ENCODE measurements around the gene MON1A.
A peak's percentile ranks its signal among the peaks of the same experiment; 100 is the strongest.
"Not testable (repeated sequence)": the region's sequence is repeated elsewhere in the genome, so short reads cannot be mapped to it uniquely, and the experiment has no call there.

Gene MON1A

DNA sequence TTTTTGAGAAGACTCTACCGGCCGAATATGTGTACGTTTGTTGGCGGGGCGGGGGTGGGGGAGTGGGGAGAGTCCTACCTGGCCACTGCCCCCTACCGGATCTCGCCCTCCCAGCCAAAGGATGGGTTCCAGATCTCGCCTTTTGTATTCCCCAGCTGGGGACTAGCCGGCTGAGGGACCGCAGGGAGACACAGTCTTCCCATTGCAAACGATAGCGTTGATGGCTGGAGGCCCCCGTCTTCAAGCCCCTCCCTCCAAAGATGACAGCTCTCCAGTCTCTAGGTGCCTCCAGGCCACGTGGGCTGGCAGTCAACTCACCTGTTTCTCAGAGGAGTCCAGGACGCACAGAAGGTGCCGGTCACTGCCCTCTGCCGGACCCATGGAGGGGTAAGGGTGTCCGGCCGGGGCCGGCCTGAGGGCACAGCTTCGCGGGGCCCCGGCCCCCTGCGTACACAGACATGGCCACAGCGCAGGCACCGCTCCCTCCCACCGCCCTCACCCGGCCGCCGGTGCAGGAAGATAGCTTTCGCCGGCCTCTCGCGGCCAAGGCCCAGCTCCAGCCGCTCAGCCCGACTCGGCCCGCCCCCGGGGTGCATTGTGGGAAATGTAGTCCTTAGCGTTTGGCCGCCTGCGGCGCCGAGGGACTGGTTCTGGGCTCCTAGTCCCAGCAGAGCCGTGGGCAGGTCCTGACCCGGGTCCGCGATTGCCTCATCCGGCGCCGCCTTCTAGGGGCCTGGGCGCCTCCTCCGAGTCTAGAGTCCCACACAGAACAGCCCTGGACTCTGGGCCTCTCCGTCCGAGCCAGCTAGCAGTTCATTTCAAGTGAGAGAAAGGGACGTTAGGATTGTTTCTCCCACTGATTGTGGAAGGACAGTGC is at the start of gene MON1A:
Gene MON1A, minus strand, starts transcription at position 521 of the 877 bp plus-strand sequence. CDS start 16,465 bp downstream, outside the sequence.
- peak; percentile 74 for DNase-seq

GRCh38 chr3:49976942-49977341 is 47.3 kb upstream of the MON1A start:
- DNase-seq = no peak

GRCh38 chr3:49972656-49973055 is 43.0 kb upstream of the MON1A start:
- DNase-seq = no peak

- no peak for DNase-seq
Measured at GRCh38 chr3:49968346-49968745, 38.7 kb upstream of the MON1A start.

- DNase-seq = no peak
Measured at GRCh38 chr3:49967291-49967690, 37.7 kb upstream of the MON1A start.

DNA sequence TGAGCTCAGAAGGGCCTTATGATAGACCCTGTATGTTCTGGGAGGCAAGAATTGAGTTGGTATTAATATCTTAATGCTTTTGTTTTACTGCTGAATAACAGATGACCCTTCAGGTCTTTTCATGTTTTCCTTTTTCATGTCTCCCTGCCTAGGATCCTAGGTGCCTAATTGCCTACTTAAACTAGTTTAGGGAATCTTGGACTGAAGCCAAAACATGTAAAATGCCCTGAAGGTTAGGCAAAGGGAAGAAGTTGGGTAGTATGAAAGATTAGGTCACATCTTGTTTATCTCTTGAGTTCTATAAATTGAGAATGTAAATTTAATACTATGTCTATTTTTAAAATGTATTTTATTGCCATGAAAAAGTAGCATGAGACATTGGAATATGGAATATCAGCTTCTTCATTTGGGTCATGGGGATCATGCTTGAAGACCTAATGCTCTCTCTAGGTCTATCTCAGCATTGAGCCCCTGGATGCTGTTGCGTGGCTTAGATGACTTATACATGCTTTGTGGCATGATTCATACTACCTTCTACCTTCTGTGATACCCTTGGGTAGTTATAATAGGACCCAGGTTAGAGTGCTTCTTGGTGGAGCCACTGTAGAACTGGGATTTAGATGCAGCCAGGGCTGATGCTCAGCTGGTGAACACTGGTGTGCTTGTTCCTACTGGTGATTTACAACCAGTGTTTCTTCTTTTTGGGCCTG is 36.8 kb upstream of the MON1A start:
- no peak for DNase-seq

DNA sequence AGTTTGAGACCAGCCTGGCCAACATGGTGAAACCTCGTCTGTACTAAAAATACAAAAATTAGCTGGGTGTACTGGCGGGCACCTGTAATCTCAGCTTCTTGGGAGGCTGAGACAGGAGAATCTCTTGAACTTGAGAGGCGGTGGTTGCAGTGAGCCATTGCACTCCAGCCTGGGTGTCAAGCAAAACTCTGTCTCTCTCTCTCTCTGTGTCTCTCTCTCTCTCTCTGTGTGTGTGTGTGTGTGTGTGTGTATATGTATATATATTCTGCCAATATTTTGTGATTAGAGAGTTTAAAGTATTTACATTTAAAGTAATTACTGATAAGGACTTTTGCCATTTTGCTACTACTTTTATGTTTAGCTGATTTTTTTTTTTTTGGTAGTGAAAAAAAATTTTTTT is 26.0 kb upstream of the MON1A start:
- DNase-seq = no peak

- DNase-seq = no peak
Measured at GRCh38 chr3:49952924-49953323, 23.3 kb upstream of the MON1A start.

- no peak for DNase-seq
Measured at GRCh38 chr3:49942651-49943050, 13.0 kb upstream of the MON1A start.

GRCh38 chr3:49940667-49941249 is 11.1 kb upstream of the MON1A start:
- DNase-seq = no peak

- peak; percentile 94 for DNase-seq
Measured at GRCh38 chr3:49939858-49940666, 10.5 kb upstream of the MON1A start, which contains the start of gene RBM6. Gene RBM6, plus strand, starts transcription at chr3:49940150. Its CDS starts 22,492 bp downstream, at chr3:49962642.

- no peak for DNase-seq
Measured at GRCh38 chr3:49937090-49937489, 7.5 kb upstream of the MON1A start.

DNA sequence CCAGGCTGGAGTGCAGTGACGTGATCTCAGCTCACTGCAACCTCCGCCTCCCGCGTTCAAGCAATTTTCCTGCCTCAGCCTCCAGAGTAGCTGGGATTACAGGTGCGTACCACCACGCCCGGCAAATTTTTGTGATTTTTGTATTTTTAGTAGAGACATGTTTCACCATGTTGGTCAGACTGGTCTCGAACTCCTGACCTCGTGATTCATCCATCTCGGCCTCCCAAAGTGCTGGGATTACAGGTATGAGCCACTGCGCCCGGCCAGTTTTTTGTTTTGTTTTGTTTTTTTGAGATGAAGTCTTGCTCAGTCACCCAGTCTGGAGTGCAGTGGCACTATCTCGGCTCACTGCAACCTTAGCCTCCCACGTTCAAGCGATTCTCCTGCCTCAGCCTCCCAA is 2.7 kb upstream of the MON1A start:
- not testable (repeated sequence) for DNase-seq

GRCh38 chr3:49930922-49931321 is 1.3 kb upstream of the MON1A start:
- no peak for DNase-seq

- no peak for DNase-seq
Measured at GRCh38 chr3:49930168-49930690, 618 bp upstream of the MON1A start.

DNA sequence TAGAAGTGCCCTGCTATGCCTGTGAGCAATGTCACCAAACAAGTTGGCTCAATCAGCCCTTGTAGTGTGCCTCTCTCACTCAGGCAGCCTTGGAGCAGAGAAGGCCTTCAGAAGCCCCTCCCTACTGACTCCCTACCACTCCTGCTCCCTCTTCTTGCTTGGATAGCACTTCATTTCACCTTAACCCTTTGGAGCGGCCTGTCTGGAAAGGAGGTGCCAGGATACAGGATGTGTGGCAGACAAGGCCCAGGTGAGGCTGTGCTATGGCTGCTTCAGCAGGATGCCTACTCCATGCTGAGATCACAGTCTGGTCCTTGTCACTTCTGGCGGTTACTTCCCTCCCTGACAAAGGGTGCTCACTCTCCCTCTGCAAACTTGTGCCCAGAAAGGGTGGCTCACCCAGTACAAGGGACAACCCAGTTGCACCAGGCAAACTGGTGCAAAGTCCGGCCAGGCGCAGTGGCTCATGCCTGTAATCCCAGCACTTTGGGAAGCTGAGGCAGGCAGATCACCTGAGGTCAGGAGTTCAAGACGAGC is 1.1 kb downstream of the MON1A start:
- no peak for DNase-seq

DNA sequence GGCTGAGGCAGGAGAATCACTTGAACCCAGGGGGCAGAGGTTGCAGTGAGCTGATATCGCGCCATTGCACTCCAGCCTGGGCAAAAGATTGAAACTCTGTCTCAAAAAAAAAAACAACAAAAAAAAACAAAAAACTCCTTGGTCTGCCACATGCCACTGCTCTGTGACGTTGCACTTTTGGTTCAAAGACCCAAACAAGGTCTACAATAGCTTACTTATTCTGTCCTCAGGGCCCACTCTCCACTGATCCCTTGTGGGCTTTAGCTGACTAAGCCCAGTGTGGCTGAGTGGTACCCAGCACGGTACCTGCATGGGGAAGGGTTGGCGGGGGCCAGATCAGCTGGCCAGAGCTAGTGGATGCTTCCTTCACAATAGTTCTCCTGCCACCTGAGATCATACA is 1.8 kb downstream of the MON1A start:
- no peak for DNase-seq

DNA sequence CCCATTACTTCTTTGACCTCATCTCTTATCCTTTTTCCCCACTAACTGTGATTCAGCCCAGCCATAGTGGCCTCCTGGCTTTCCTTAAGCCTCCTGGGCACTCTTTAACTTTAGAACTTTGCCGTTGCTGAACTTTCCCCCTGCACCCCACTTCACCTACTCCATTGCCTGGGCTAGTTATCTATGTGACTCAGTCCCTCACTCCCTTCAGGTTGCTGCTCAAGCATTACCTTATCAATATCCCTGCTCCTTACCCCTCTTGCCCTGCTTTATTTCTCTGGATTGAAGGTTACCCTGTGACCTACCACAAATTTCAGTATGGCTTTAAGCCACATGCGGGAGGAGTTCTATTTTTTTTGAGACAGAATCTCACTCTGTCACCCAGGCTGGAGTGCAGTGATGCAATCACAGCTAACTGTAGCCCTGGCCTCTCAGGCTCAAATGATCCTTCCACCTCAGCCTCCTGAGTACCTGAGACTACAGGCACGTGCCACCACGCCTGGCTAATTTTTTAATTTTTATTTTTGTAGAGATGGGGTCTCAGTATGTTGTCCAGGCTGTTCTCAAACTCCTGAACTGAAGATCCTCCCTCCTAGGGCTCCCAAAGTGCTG is 3.4 kb downstream of the MON1A start:
- DNase-seq = no peak

DNA sequence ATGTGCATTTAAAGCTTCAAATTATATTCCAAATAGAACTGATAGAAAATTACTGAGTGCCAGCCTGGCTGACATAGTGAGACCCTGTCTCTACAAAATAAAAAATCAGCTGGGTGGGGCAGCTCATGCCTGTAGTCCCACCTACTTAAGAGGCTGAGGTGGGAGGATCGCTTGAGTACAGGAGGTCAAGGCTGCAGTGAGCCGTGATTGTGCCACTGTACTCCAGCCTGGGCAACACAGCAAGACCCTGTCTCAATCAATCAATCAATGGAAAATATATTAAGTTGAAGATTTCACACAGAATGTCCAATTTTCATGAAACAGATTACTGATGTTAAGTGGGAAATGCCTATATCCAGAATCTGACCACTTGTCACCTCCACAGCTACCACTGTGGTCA is 4.1 kb downstream of the MON1A start:
- DNase-seq = no peak

- DNase-seq = no peak
Measured at GRCh38 chr3:49924683-49925082, 4.9 kb downstream of the MON1A start.

GRCh38 chr3:49917806-49918590 is 11.6 kb downstream of the MON1A start:
- not testable (repeated sequence) for DNase-seq
